Activated CD8-positive, alpha-beta T cell treated with anti-CD3 and anti-CD28 coated beads, Interleukin-2, amount 10 ng/mL, durations not matched to agents 7 days and 5 days (primary cell): ENCODE data around the gene OR56A1. TPM values are rescaled to one million over a fixed set of nuclear protein-coding genes. Genes with fewer than 3 reads are reported as not detected.

Experiments
- ATAC-seq: fragments of 150-1000 bp; cut with Tn5 transposase; one replicate; pipeline ENCODE4 v1.10.0; 2021; ENCODE audit warnings: moderate library complexity
- CTCF ChIA-PET: fragments of 350-600 bp; sonication (Branson Sonifier 250); formaldehyde crosslinking; loops from one replicate; lab custom pipeline; 2021; ENCODE audit warnings: antibody characterized with exemption; lab: Charles Lee
- POLR2A ChIA-PET: fragments of 350-600 bp; sonication (Branson Sonifier 250); formaldehyde crosslinking; loops from one replicate; lab custom pipeline; 2021; ENCODE audit warnings: antibody characterized with exemption; lab: Charles Lee
- DNase-seq: peaks from one replicate; pipeline ENCODE4 v3.0.0-alpha.2; 2020
- H3K27ac Mint-ChIP-seq: one replicate; pipeline ENCODE4 v1.8.0; 2021; ENCODE audit warnings: mild to moderate bottlenecking, mixed read lengths
- H3K27me3 Mint-ChIP-seq: one replicate; pipeline ENCODE4 v1.8.0; 2021; ENCODE audit warnings: low read depth, mixed read lengths
- H3K36me3 Mint-ChIP-seq: one replicate; pipeline ENCODE4 v1.8.0; 2021; ENCODE audit warnings: low read depth, mixed read lengths
- H3K4me1 Mint-ChIP-seq: one replicate; pipeline ENCODE4 v1.8.0; 2021; ENCODE audit warnings: low read depth, mixed read lengths
- H3K4me3 Mint-ChIP-seq: one replicate; pipeline ENCODE4 v1.8.0; 2021; ENCODE audit warnings: mild to moderate bottlenecking, mixed read lengths
- H3K9me3 Mint-ChIP-seq: one replicate; pipeline ENCODE4 v1.8.0; 2022; ENCODE audit warnings: mixed read lengths; ENCODE audit not compliant: insufficient read depth
- total RNA-seq, 2 experiments: library from RNA; stranded (reverse); gene quantifications; one replicate each; pipeline ENCODE4 v1.2.3, GENCODE V29; 2021

The OR56A1 gene
- total RNA-seq, 2 experiments from 2014 or later, result not detected

DNA sequence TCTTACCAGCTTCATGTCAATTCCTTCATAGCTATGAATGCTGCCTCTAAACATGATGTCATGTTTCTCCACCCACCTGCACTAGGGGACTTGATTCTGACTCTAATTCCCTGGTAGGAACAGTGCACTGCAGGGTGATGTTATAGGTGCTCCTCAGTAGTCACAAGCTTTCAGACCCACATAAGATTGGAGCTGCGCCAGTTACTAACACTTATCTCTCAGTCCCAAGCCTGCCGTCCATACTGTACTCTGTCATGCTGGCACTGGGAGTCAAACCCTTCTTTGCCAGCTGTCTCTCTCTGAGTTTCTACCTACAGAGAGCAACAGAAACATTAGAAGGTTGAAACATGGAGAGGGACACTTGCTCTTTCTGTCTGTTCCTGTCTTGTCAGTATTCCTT lies 5.5 kb downstream of the OR56A1 start:
- ATAC-seq (no peak), DNase-seq (no peak)
- H3K27ac Mint-ChIP-seq, result no peak overlapping the region
- H3K4me3 Mint-ChIP-seq, result no peak overlapping the region
- H3K4me1 Mint-ChIP-seq, result no peaks in the 10 kb centered on the region
- peaks cover 17% of the 10 kb centered on the region for H3K27me3 Mint-ChIP-seq
- ChIA-PET POLR2A (no interaction called here), CTCF (no interaction called here)
- H3K36me3 Mint-ChIP-seq, result no peaks in the 10 kb centered on the region
- no peaks in the 10 kb centered on the region for H3K9me3 Mint-ChIP-seq

DNA sequence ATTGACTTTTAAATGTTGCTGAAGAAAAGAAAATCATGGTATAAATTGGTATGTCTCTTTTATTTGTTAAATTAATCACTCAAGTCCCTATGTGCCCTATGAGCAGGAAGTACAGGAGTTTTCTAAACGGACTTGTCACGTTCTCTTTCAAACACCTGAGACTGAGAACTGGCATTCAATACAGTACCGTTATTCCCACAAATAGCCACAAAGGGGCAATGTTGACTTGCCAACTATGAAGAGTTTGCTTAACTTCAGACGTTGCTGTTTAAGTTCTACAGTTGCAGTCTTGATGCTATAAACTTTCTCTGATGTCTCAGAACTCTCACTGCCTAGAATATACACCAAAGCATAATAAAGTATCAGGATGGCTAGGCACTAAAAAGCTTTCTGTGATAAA lies 7.6 kb downstream of the OR56A1 start:
- CTCF ChIA-PET, result interaction anchor here (0.6 to 1.5 kb wide), 8 partner anchors 13 to 356 kb away, joined by 3 to 12 read pairs (median 4); no protein-coding TSS in a partner anchor
- Mint-ChIP-seq H3K27ac (no peak overlapping the region), H3K4me3 (no peak overlapping the region), H3K4me1 (no peaks in the 10 kb centered on the region), H3K36me3 (no peaks in the 10 kb centered on the region), H3K27me3 (peaks cover 26% of the 10 kb centered on the region), H3K9me3 (no peaks in the 10 kb centered on the region)
- peak; percentile 30 for DNase-seq
- POLR2A ChIA-PET, result interaction anchor here (1.2 kb wide), 1 partner anchor 11 kb away, joined by 3 read pairs; no protein-coding TSS in a partner anchor
- ATAC-seq, result peak; percentile 64

DNA sequence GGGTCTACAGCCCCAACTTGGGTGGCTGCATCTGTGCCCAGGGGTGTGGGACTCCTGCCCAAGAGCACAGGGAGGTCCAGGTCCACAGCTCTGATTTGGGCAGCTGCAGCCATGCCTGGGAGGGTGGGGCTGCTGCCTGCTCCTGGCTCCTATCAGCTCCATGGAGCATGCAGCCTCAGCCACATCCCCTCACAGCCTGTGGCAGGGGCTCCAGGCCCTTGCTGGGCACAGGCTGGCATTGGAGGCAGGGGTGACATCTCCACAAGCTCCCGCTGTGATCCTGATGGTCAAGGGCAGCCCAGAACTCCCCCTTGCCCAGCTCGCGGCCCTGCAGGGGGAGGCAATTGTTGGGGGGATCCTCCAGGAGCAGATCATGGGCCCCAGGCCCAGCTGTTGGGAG lies 17.5 kb downstream of the OR56A1 start:
- Mint-ChIP-seq H3K4me1 (no peaks in the 10 kb centered on the region), H3K27ac (no peak overlapping the region), H3K9me3 (peaks cover 11% of the 10 kb centered on the region), H3K27me3 (peaks cover 10% of the 10 kb centered on the region), H3K4me3 (no peak overlapping the region), H3K36me3 (no peaks in the 10 kb centered on the region)
- CTCF ChIA-PET, result interaction anchor here (0.6 to 0.9 kb wide), 2 partner anchors 11 to 938 kb away, joined by 3 read pairs; no protein-coding TSS in a partner anchor
- POLR2A ChIA-PET, result no interaction called here
- DNase-seq, result no peak
- no peak for ATAC-seq

DNA sequence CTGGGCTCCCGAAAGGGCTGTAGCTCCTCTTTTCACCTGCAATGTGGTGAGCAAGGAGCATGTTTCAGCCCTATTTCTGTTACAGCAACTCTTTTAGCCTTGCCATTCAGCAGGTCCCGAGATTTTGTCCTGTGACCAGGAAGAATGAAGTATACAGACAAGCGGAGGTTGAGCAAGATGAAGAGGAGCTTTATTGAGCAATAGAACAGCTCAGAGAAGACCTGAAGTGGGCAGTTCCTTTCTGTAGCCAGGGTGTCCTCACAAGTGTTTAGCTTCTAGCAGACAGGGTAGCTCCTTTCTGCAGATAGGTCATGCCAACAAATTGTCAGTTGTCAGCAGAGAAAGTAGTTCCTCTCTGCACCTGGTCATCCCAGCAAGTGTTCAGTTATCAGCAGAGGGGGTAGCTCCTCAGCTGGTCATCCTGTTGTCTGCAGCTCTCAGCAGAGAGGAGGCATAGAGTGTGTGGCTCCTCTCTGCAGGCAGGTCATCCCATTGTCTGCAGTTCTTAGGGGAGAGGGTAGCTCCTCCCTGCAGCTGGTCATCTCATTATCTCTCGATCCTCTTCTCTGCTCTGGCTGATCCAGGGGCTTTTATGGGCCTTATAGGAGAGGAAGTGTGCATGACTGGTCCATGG lies 18.4 kb downstream of the OR56A1 start:
- no peaks in the 10 kb centered on the region for H3K4me1 Mint-ChIP-seq
- CTCF ChIA-PET, result interaction anchor here (0.9 kb wide), 1 partner anchor 10 kb away, joined by 3 read pairs; no protein-coding TSS in a partner anchor
- peaks cover 8% of the 10 kb centered on the region for H3K27me3 Mint-ChIP-seq
- ATAC-seq, result no peak
- H3K36me3 Mint-ChIP-seq, result no peaks in the 10 kb centered on the region
- H3K9me3 Mint-ChIP-seq, result peaks cover 4% of the 10 kb centered on the region
- no peak for DNase-seq
- H3K27ac Mint-ChIP-seq, result no peak overlapping the region
- POLR2A ChIA-PET, result interaction anchor here (1.0 kb wide), 1 partner anchor 11 kb away, joined by 3 read pairs; no protein-coding TSS in a partner anchor
- no peak overlapping the region for H3K4me3 Mint-ChIP-seq

DNA sequence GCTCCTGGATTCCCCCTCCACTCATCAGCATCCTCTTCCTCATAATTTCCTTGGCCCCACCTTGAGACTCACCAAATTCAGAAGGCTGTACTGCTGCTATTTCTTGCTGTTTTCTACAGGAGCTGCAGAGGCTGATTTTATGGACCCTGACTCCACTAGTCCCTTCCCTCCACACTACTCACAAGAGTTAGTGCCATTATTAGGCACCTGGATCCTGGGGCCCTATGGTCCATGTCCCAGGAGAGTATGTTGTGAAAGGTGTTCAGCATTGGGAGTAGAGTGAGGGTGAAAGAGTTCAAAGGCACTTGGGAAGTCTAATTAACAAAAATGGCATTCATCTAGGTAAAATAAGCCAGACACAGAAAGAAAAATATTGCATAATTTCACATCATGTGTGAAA lies 23.7 kb downstream of the OR56A1 start, which contains the start of gene OR56A4:
OR56A4 (minus strand) TSS at position 101 of the 400 bp plus-strand sequence. CDS start 3,954 bp downstream, outside the sequence.
- ChIA-PET POLR2A (no interaction called here), CTCF (no interaction called here)
- H3K36me3 Mint-ChIP-seq, result no peaks in the 10 kb centered on the region
- peaks cover 8% of the 10 kb centered on the region for H3K27me3 Mint-ChIP-seq
- ATAC-seq, result no peak
- no peak within 1 kb of the TSS for H3K27ac Mint-ChIP-seq
- H3K4me1 Mint-ChIP-seq, result no peaks in the 10 kb centered on the region
- no peak within 1 kb of the TSS for H3K4me3 Mint-ChIP-seq
- DNase-seq, result no peak
- H3K9me3 Mint-ChIP-seq, result no peaks in the 10 kb centered on the region

DNA sequence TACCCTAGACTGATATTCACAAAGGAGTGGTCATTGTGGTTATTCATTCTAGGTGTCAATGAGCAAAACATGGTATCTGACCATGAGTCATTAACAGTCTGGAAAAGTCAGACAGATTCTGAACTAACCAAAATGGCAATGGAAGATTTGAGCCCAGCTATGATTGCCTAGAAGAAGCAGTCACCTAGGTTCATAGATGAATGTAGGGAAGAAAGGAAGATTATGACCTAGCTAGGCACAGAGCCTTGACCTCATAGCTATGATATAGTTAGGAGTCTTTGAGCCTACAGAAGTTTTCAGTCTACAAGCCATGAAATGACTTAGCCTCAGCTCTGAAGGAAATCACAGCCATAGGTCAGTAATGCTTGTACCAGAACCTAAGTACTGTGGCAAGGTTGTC lies 24.2 kb downstream of the OR56A1 start:
- DNase-seq, result no peak
- H3K27me3 Mint-ChIP-seq, result peaks cover 8% of the 10 kb centered on the region
- no peaks in the 10 kb centered on the region for H3K36me3 Mint-ChIP-seq
- no peak for ATAC-seq
- H3K4me3 Mint-ChIP-seq, result no peak overlapping the region
- no peaks in the 10 kb centered on the region for H3K4me1 Mint-ChIP-seq
- no peaks in the 10 kb centered on the region for H3K9me3 Mint-ChIP-seq
- ChIA-PET POLR2A (no interaction called here), CTCF (no interaction called here)
- no peak overlapping the region for H3K27ac Mint-ChIP-seq

DNA sequence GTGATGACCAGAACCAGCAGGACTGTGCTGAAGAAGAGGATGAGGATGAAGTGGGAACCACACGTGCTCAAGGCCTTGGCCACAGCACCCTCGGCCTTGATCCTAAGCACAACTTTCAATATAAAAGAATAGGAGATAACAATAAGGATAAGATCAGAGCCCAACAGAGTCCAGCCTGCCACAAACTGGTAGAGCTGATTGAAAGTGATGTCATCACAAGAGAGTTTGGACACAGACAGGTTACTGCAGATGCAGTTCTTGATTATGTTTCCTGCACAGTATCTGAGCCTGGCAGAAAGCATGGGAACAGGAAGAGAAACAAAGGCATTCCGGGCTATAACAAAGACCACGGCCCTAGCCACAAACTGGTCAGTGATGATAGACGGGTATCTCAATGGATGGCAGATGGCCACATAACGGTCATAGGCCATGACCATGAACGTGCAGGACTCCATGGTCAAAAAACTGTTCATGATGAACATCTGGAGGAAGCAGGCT lies 28.3 kb downstream of the OR56A1 start:
- Mint-ChIP-seq H3K4me3 (no peak overlapping the region), H3K9me3 (no peaks in the 10 kb centered on the region), H3K4me1 (no peaks in the 10 kb centered on the region), H3K27ac (no peak overlapping the region), H3K27me3 (no peaks in the 10 kb centered on the region), H3K36me3 (no peaks in the 10 kb centered on the region)
- DNase-seq (no peak), ATAC-seq (no peak)
- ChIA-PET POLR2A (no interaction called here), CTCF (interaction anchor here (1.1 kb wide), 1 partner anchor 10 kb away, joined by 3 read pairs; no protein-coding TSS in a partner anchor)

DNA sequence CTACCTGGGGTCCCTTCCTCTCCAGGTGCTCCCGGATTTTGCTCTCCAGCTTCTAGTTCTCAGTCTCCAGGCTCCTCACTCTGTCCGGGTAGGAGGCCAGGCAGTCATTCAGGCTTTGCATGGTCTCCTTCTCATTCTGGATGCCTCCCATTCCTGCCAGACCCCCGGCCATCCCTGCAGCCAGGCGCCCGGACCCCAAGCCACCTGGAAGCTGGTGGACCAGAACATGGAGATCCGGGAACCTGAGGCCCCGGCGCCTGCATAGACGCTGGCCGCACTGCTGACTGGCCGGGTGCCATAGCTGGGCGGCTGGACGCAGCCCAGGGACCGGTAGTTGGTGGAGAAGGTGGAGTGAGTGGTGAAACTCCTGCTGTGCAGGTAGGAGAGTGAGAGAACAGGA lies 35.8 kb downstream of the OR56A1 start:
- no peak overlapping the region for H3K27ac Mint-ChIP-seq
- no peaks in the 10 kb centered on the region for H3K4me1 Mint-ChIP-seq
- ATAC-seq, result no peak
- peaks cover 3% of the 10 kb centered on the region for H3K27me3 Mint-ChIP-seq
- DNase-seq, result no peak
- H3K36me3 Mint-ChIP-seq, result no peaks in the 10 kb centered on the region
- ChIA-PET CTCF (no interaction called here), POLR2A (no interaction called here)
- H3K9me3 Mint-ChIP-seq, result no peaks in the 10 kb centered on the region
- H3K4me3 Mint-ChIP-seq, result no peak overlapping the region

DNA sequence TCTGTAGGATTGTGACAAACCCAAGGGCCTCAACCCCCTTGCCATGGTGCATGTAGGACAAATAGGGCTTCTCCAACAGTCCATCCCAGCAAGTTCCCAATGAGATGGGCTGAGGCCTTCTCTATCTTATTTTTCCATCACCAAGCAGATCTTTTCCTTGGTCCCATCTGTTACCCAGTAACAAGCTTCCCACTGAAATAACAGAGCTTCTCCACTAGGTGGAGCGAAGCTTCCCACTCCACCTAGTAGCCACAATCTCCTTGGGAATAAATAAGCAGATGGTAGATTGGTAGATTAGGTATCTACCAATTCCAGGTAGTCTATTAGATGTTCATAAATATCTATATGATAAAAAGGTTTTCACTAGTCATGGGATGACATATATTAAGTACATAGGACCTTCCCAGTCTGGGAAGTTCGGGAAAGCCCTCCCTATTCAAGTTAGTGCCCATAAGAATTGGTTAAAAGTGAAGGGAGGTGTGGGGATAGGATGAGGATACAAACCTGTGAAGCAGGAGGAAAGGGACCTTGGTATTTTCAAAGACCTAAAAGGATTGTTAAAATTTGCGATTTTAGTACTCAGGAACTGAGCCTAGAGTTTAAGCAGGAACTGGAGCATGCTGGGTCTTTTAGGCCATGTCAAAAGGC lies 37.8 kb downstream of the OR56A1 start:
- H3K9me3 Mint-ChIP-seq, result no peaks in the 10 kb centered on the region
- POLR2A ChIA-PET, result no interaction called here
- no peak overlapping the region for H3K4me3 Mint-ChIP-seq
- no peak overlapping the region for H3K27ac Mint-ChIP-seq
- peaks cover 3% of the 10 kb centered on the region for H3K27me3 Mint-ChIP-seq
- no peaks in the 10 kb centered on the region for H3K36me3 Mint-ChIP-seq
- CTCF ChIA-PET, result interaction anchor here (0.6 to 1.0 kb wide), 3 partner anchors 324 to 370 kb away, joined by 3 to 5 read pairs (median 4); no protein-coding TSS in a partner anchor
- no peak for ATAC-seq
- DNase-seq, result no peak
- H3K4me1 Mint-ChIP-seq, result no peaks in the 10 kb centered on the region

DNA sequence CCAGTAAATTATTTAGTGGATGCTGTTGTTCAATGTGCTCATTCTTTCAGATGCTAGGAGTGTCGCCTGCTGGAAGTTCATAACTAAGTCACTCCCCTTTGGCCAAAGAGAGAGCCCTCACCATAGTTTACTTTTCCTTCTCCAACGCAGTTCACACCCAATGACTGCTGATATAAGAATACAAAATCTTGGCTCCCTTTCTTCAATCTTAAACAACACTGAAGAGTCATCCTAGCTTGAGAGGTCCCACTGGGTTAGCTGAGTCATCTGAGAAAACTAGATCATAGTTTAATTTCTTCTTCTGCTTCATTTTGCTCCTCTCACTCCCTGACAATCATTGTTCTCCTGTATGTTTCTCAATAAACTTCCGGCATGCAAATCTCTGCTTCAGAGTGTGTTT lies 38.4 kb downstream of the OR56A1 start:
- CTCF ChIA-PET, result interaction anchor here (0.9 to 1.0 kb wide), 2 partner anchors 359 to 371 kb away, joined by 4 to 5 read pairs; no protein-coding TSS in a partner anchor
- no peaks in the 10 kb centered on the region for H3K36me3 Mint-ChIP-seq
- ATAC-seq (no peak), DNase-seq (no peak)
- no peaks in the 10 kb centered on the region for H3K4me1 Mint-ChIP-seq
- POLR2A ChIA-PET, result no interaction called here
- H3K27ac Mint-ChIP-seq, result no peak overlapping the region
- no peaks in the 10 kb centered on the region for H3K9me3 Mint-ChIP-seq
- no peak overlapping the region for H3K4me3 Mint-ChIP-seq
- H3K27me3 Mint-ChIP-seq, result peaks cover 5% of the 10 kb centered on the region

DNA sequence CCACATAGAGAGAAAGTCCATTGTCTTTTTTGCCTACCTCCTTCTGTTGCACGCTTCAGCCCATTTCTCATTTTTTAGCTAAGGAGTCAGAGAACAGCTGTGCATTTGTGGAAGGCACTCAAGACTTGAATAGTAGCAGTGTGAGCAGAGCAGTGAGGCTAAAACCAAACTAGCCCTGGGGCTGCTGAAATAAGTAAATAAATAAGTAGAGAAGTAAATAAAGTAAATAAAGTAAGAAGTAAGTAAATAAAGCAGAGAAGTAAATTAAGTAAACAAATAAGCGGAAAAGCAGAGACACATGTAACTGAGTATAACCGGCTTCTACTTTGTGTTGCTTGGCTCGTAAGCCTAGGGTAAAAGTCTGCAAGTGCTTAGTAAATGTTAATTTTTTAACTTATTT lies 41.4 kb downstream of the OR56A1 start:
- Mint-ChIP-seq H3K27ac (no peak overlapping the region), H3K4me3 (no peak overlapping the region), H3K36me3 (no peaks in the 10 kb centered on the region), H3K9me3 (no peaks in the 10 kb centered on the region), H3K4me1 (no peaks in the 10 kb centered on the region), H3K27me3 (peaks cover 5% of the 10 kb centered on the region)
- POLR2A ChIA-PET, result no interaction called here
- ATAC-seq, result no peak
- no peak for DNase-seq
- CTCF ChIA-PET, result interaction anchor here (0.9 kb wide), 1 partner anchor 374 kb away, joined by 4 read pairs; no protein-coding TSS in a partner anchor

DNA sequence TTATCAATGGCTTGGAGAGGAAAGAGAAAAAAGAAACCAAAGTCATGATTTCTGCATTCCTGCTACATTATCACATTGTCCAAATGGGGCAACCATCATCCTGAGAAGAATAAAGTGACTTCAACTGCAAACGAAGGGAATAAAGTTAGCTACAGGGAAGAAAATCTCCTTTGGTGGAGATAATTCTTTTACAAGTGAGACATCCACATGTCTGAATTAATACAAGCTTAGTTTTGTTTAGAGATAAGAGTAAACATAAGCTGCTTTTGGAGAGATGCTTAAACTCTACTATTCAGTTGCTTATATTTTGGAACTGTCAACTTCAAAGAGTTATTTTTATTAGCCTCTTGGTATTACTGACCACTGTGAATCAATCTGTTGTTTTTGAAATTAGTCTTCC lies 43.7 kb downstream of the OR56A1 start, which contains the start of gene OR52L1:
OR52L1 (minus strand) TSS at position 101 of the 400 bp plus-strand sequence; CDS start at position 46, 55 bp downstream.
- Mint-ChIP-seq H3K36me3 (no peaks in the 10 kb centered on the region), H3K27ac (no peak within 1 kb of the TSS), H3K4me1 (no peaks in the 10 kb centered on the region), H3K4me3 (no peak within 1 kb of the TSS), H3K27me3 (peaks cover 8% of the 10 kb centered on the region), H3K9me3 (no peaks in the 10 kb centered on the region)
- DNase-seq (no peak), ATAC-seq (no peak)
- POLR2A ChIA-PET, result no interaction called here
- CTCF ChIA-PET, result no interaction called here
